H1 (cell line): Measurements from ENCODE around the gene CCL15. TPM values are rescaled to one million over a fixed set of nuclear protein-coding genes. Genes with fewer than 3 reads are reported as not detected.

Source experiments
- CTCF ChIA-PET: fragments of 300-600 bp; sonication (Branson Sonifier 250); formaldehyde crosslinking; loops from one replicate; lab custom pipeline; 2021; ENCODE audit not compliant: partially characterized antibody; lab: Charles Lee
- POLR2A ChIA-PET: fragments of 300-600 bp; sonication (Branson Sonifier 250); formaldehyde crosslinking; loops from one replicate; lab custom pipeline; 2021; ENCODE audit warnings: inconsistent platforms; ENCODE audit not compliant: partially characterized antibody; lab: Charles Lee
- DNase-seq, 2 experiments: peaks; one replicate each; pipeline versions ENCODE4 v3.0.0 to v3.0.0-alpha.2; 2010 to 2022; ENCODE audit warnings: low spot score in 2 of 2, low read depth in 1 of 2, mixed read lengths in 1 of 2
- FAIRE-seq: peaks from 2 replicates; lab custom pipeline; 2011; peaks lifted over from hg19 to GRCh38; lab: Jason Lieb, UNC
- H2AFZ ChIP-seq: 2 replicates; pipeline ENCODE4 v1.8.1; 2012; ENCODE audit warnings: low read length, inconsistent platforms
- H2AK5ac ChIP-seq: 2 replicates; pipeline ENCODE4 v1.6.1; 2013; ENCODE audit warnings: low read depth, low read length
- H2BK120ac ChIP-seq: replicated peaks from 2 replicates; pipeline ENCODE3; 2013; ENCODE audit warnings: low read depth, low read length, inconsistent platforms
- H2BK12ac ChIP-seq: 2 replicates; pipeline ENCODE4 v1.6.1; 2013; ENCODE audit warnings: low read depth, low read length
- H2BK15ac ChIP-seq: 2 replicates; pipeline ENCODE4 v1.6.1; 2013; ENCODE audit warnings: low read length
- H2BK20ac ChIP-seq: 2 replicates; pipeline ENCODE4 v1.6.1; 2013; ENCODE audit warnings: low read length
- H2BK5ac ChIP-seq: 2 replicates; pipeline ENCODE4 v1.6.1; 2013; ENCODE audit warnings: low read depth, low read length
- H3K14ac ChIP-seq: 2 replicates; pipeline ENCODE4 v1.6.1; 2013; ENCODE audit warnings: inconsistent platforms; ENCODE audit not compliant: insufficient read length
- H3K18ac ChIP-seq: 2 replicates; pipeline ENCODE4 v1.6.1; 2013; ENCODE audit warnings: low read length; ENCODE audit errors: extremely low read depth
- H3K23ac ChIP-seq: 2 replicates; pipeline ENCODE4 v1.6.1; 2013; ENCODE audit warnings: inconsistent platforms; ENCODE audit not compliant: insufficient read length
- H3K23me2 ChIP-seq: 2 replicates; pipeline ENCODE4 v1.6.1; 2013; ENCODE audit warnings: low read depth, low read length
- H3K27ac ChIP-seq: 2 replicates; pipeline ENCODE4 v1.6.1; 2011; ENCODE audit warnings: low read depth, low read length, inconsistent platforms
- H3K27me3 ChIP-seq, 4 experiments: replicated peaks in 1 of 4; 1 replicate in 1 of 4; 2 replicates in 3 of 4; pipeline versions ENCODE4 v1.6.1 to v1.8.1; 2011 to 2013; ENCODE audit warnings: low read length in 3 of 4, mild to moderate bottlenecking in 3 of 4, inconsistent platforms in 2 of 4, mixed read lengths in 2 of 4, moderate library complexity in 1 of 4; ENCODE audit not compliant: control insufficient read depth in 3 of 4, insufficient read depth in 3 of 4; ENCODE audit errors: extremely low read depth in 1 of 4
- H3K36me3 ChIP-seq, 4 experiments: 2 replicates each; pipeline versions ENCODE4 v1.6.1 to v1.8.1; 2011 to 2013; ENCODE audit warnings: mild to moderate bottlenecking in 4 of 4, low read length in 3 of 4, moderate library complexity in 2 of 4, control low read depth in 1 of 4, inconsistent platforms in 1 of 4; ENCODE audit not compliant: insufficient read depth in 4 of 4, control insufficient read depth in 2 of 4
- H3K4ac ChIP-seq: replicated peaks from 2 replicates; pipeline ENCODE3; 2013; ENCODE audit warnings: low read length, low read depth, mixed read lengths, inconsistent platforms; ENCODE audit not compliant: insufficient read length
- H3K4me1 ChIP-seq, 4 experiments: replicated peaks in 1 of 4; 1 replicate in 1 of 4; 2 replicates in 3 of 4; pipeline versions ENCODE4 v1.6.1 to v1.8.1; 2011 to 2013; ENCODE audit warnings: low read length in 3 of 4, inconsistent platforms in 2 of 4, mixed read lengths in 1 of 4; ENCODE audit not compliant: insufficient read depth in 4 of 4, control insufficient read depth in 3 of 4
- H3K4me2 ChIP-seq, 2 experiments: 2 replicates each; pipeline versions ENCODE4 v1.6.1 to v1.8.1; 2011 to 2013; ENCODE audit warnings: low read depth in 2 of 2, low read length in 2 of 2, control low read depth in 1 of 2, inconsistent platforms in 1 of 2, mild to moderate bottlenecking in 1 of 2; ENCODE audit not compliant: insufficient read depth in 1 of 2
- H3K4me3 ChIP-seq, 4 experiments: fragments of 200-600, 300-600 bp in 1 of 4; sonication (generic), shearing (Covaris generic), sonication (Bioruptor Twin) in 1 of 4; 2 replicates each; pipeline versions ENCODE4 v1.5.1 to v1.8.1; 2011 to 2016; ENCODE audit warnings: low read length in 4 of 4, low read depth in 3 of 4, control low read depth in 2 of 4, inconsistent platforms in 2 of 4, mild to moderate bottlenecking in 2 of 4, mixed read lengths in 1 of 4, moderate library complexity in 1 of 4; ENCODE audit not compliant: insufficient read depth in 2 of 4; ENCODE audit errors: extremely low read depth in 1 of 4
- H3K56ac ChIP-seq: replicated peaks from 2 replicates; pipeline ENCODE3; 2013; ENCODE audit warnings: low read depth, mild to moderate bottlenecking, mixed read lengths, low read length, inconsistent platforms; ENCODE audit not compliant: insufficient read length
- H3K79me1 ChIP-seq: 2 replicates; pipeline ENCODE4 v1.6.1; 2013; ENCODE audit warnings: low read depth, low read length, control low read depth
- H3K79me2 ChIP-seq, 2 experiments: 2 replicates each; pipeline versions ENCODE4 v1.6.1 to v1.8.1; 2012 to 2013; ENCODE audit warnings: low read length in 2 of 2, mild to moderate bottlenecking in 2 of 2, inconsistent platforms in 1 of 2; ENCODE audit not compliant: insufficient read depth in 2 of 2, control insufficient read depth in 1 of 2
- H3K9ac ChIP-seq, 4 experiments: replicated peaks in 1 of 4; 1 replicate in 1 of 4; 2 replicates in 3 of 4; pipeline versions ENCODE4 v1.6.1 to v1.8.1; 2011 to 2013; ENCODE audit warnings: low read depth in 3 of 4, low read length in 3 of 4, control low read depth in 2 of 4, mild to moderate bottlenecking in 2 of 4, moderate library complexity in 2 of 4, inconsistent platforms in 1 of 4; ENCODE audit errors: extremely low read depth in 1 of 4
- H3K9me3 ChIP-seq, 2 experiments: 2 replicates each; pipeline versions ENCODE4 v1.6.1 to v1.8.1; 2012 to 2013; ENCODE audit warnings: mild to moderate bottlenecking in 2 of 2, moderate library complexity in 2 of 2, control low read depth in 1 of 2, inconsistent platforms in 1 of 2, low read depth in 1 of 2, low read length in 1 of 2, mixed read lengths in 1 of 2; ENCODE audit not compliant: insufficient read depth in 2 of 2
- H4K20me1 ChIP-seq, 2 experiments: replicated peaks in 1 of 2; 2 replicates each; pipeline versions ENCODE3 to v1.8.1; 2011 to 2013; ENCODE audit warnings: inconsistent platforms in 2 of 2, low read length in 2 of 2, mild to moderate bottlenecking in 1 of 2; ENCODE audit not compliant: insufficient read depth in 2 of 2, control insufficient read depth in 1 of 2
- H4K5ac ChIP-seq: 2 replicates; pipeline ENCODE4 v1.6.1; 2013; ENCODE audit warnings: low read length, low read depth, mixed read lengths, inconsistent platforms; ENCODE audit not compliant: insufficient read length
- H4K8ac ChIP-seq: 2 replicates; pipeline ENCODE4 v1.8.0; 2013; ENCODE audit warnings: mild to moderate bottlenecking, moderate library complexity, low read length, inconsistent platforms; ENCODE audit not compliant: insufficient read depth; ENCODE audit errors: extremely low read depth
- H4K91ac ChIP-seq: replicated peaks from 2 replicates; pipeline ENCODE3; 2013; ENCODE audit warnings: low read length, mixed read lengths, inconsistent platforms; ENCODE audit not compliant: insufficient read length
- RAD21 ChIP-seq, 2 experiments: IDR thresholded peaks in 1 of 2; conservative IDR thresholded peaks in 1 of 2; 2 replicates each; pipeline ENCODE4 v1.6.1; 2011; ENCODE audit warnings: low read depth in 2 of 2, low read length in 2 of 2, improper control_type of control experiment in 1 of 2, inconsistent platforms in 1 of 2, mild to moderate bottlenecking in 1 of 2, moderate library complexity in 1 of 2
- RBBP5 ChIP-seq: IDR thresholded peaks from 2 replicates; pipeline ENCODE4 v1.7.1; 2012; ENCODE audit warnings: low read depth, mild to moderate bottlenecking, inconsistent platforms, low read length, moderate library complexity, borderline replicate concordance
- SIN3A ChIP-seq, 2 experiments: IDR thresholded peaks in 1 of 2; conservative IDR thresholded peaks in 1 of 2; 2 replicates each; pipeline ENCODE4 v1.6.1; 2011 to 2012; ENCODE audit warnings: low read length in 2 of 2, improper control_type of control experiment in 1 of 2, low read depth in 1 of 2, mild to moderate bottlenecking in 1 of 2
- YY1 ChIP-seq: IDR thresholded peaks from 2 replicates; pipeline ENCODE4 v1.6.1; 2011; ENCODE audit warnings: low read depth, mild to moderate bottlenecking, low read length
- WGBS, 2 experiments: shearing (Covaris generic) in 1 of 2; methylation state at CpG; one replicate each; pipeline versions ENCODE4 v1.1.6 to v1.1.7; 2013 to 2015; ENCODE audit warnings: low lambda C conversion rate in 2 of 2, mixed read lengths in 2 of 2, inconsistent platforms in 1 of 2, low coverage in 1 of 2, missing lambda C conversion rate in 1 of 2; ENCODE audit not compliant: insufficient replicate concordance in 2 of 2, insufficient coverage in 1 of 2, insufficient read length in 1 of 2; ENCODE audit errors: extremely low coverage in 1 of 2, missing lambda C conversion rate in 1 of 2; 5-methylcytosine and 5-hydroxymethylcytosine counted together
- polyA plus RNA-seq, 7 experiments: library from polyadenylated mRNA; depleted of rRNA in 3 of 7; stranded (reverse) in 5 of 7; unstranded in 2 of 7; fragments of >200 nt in 5 of 7; fragments of 200-250 nt in 2 of 7; gene quantifications; 1 replicate in 5 of 7; 2 replicates in 1 of 7; 4 replicates in 1 of 7; pipeline versions ENCODE4 v1.2.1 to v1.2.3, GENCODE V29; 2011 to 2013; ENCODE audit warnings: missing spikeins in 2 of 7, mixed read lengths in 2 of 7
- total RNA-seq: library from RNA; stranded (reverse); fragmentation: NEBNext Ultra II Directional; extraction: Animal tissue kit (Norgen Biotek cat#: 25700); gene quantifications from 2 replicates; pipeline ENCODE4 v1.2.1, GENCODE V29; 2021
- TF ChIP-seq, protein P1 (sequence below), 3 experiments: IDR thresholded peaks; 1 replicate in 2 of 3; 2 replicates in 1 of 3; pipeline versions ENCODE4 v1.5.1 to v1.6.1; 2011; ENCODE audit warnings: low read length in 3 of 3, mild to moderate bottlenecking in 3 of 3, inconsistent platforms in 2 of 3, low read depth in 1 of 3, moderate library complexity in 1 of 3; ENCODE audit not compliant: insufficient read depth in 1 of 3; ENCODE audit errors: control extremely low read depth in 1 of 3
- TF ChIP-seq, protein P2 (sequence below): IDR thresholded peaks from 2 replicates; pipeline ENCODE4 v1.6.1; 2011; ENCODE audit warnings: low read length, improper control_type of control experiment

Gene CCL15
- total and polyA plus RNA-seq, 2 of the 8 experiments (the other 6 are each of a cell fraction or from before 2014, with no cell fraction given): not detected

DNA sequence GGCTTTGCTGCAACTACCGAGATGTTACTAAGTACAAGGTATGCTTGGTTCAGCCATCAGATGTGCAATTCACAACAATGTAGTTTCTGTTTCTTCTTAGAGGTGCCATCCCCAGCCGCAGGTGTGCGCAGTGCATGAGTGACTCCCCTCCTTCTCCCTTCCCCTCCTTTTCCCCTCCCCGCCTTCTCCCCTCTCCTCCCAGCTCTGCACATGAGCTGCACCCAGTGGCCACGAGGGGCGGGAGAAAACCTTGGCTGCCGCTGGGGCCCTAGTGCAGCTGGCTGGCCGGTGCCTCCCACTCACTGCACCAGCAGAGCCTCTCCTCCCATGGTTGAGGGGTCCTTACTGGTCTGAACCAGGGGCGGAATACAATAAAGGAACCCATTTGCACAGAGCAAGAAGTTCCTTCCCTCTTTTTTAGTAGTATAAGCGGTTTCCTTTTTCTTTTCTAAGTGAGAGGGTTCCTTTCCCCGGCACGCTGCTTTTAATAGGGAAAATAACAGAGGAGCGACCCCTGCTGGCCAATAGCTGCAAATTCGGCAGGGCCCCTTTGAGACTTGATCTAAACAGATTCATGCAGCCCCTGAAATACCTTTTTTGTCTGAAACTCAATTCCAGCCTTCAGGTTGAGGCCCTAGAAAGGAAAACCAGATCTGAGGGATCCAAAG, 7.8 kb upstream of the CCL15 start:
- CTCF ChIA-PET: interaction anchor here (0.8 to 2.5 kb wide), 4 partner anchors 14 to 65 kb away, joined by 3 to 5 read pairs (median 4); no protein-coding TSS in a partner anchor
- peaks cover 22 to 41% of the 10 kb centered on the region in 2 experiments for H3K9me3 ChIP-seq
- no peak overlapping the region for H3K18ac ChIP-seq
- no peaks in the 10 kb centered on the region for H3K36me3 ChIP-seq
- no peaks in the 10 kb centered on the region for H3K79me1 ChIP-seq
- H2BK5ac ChIP-seq: no peak overlapping the region
- no peaks in the 10 kb centered on the region; a peak in 1 of 7 replicates for H3K27me3 ChIP-seq
- no peak overlapping the region for H2AK5ac ChIP-seq
- no peak overlapping the region for H4K5ac ChIP-seq
- TF ChIP-seq YY1 (no peak), RAD21 (IDR thresholded peaks at IDR 0.05 in 1 of 2, conservative IDR thresholded peaks at IDR 0.05 in 1 of 2; ENCODE audit: low read depth in 2 of 2, low read length in 2 of 2) (peak; percentile 25 to 29; a peak in 3 of 4 replicates), RBBP5 (no peak), SIN3A (conservative IDR thresholded peaks at IDR 0.05 in 1 of 2, IDR thresholded peaks at IDR 0.05 in 1 of 2; ENCODE audit: low read depth in 1 of 2, low read length in 2 of 2) (no peak)
- TF ChIP-seq, protein P1, sequence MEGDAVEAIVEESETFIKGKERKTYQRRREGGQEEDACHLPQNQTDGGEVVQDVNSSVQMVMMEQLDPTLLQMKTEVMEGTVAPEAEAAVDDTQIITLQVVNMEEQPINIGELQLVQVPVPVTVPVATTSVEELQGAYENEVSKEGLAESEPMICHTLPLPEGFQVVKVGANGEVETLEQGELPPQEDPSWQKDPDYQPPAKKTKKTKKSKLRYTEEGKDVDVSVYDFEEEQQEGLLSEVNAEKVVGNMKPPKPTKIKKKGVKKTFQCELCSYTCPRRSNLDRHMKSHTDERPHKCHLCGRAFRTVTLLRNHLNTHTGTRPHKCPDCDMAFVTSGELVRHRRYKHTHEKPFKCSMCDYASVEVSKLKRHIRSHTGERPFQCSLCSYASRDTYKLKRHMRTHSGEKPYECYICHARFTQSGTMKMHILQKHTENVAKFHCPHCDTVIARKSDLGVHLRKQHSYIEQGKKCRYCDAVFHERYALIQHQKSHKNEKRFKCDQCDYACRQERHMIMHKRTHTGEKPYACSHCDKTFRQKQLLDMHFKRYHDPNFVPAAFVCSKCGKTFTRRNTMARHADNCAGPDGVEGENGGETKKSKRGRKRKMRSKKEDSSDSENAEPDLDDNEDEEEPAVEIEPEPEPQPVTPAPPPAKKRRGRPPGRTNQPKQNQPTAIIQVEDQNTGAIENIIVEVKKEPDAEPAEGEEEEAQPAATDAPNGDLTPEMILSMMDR (IDR thresholded peaks at IDR 0.05; ENCODE audit: control extremely low read depth in 1 of 3, insufficient read depth in 1 of 3, low read depth in 1 of 3, low read length in 3 of 3): peak; percentile 23 to 38 (median 32); a peak in 3 of 4 replicates
- TF ChIP-seq, protein P2, sequence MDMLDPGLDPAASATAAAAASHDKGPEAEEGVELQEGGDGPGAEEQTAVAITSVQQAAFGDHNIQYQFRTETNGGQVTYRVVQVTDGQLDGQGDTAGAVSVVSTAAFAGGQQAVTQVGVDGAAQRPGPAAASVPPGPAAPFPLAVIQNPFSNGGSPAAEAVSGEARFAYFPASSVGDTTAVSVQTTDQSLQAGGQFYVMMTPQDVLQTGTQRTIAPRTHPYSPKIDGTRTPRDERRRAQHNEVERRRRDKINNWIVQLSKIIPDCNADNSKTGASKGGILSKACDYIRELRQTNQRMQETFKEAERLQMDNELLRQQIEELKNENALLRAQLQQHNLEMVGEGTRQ: no peak
- no peak overlapping the region for H2AFZ ChIP-seq
- H2BK120ac ChIP-seq: no peak overlapping the region
- H2BK20ac ChIP-seq: no peak overlapping the region
- FAIRE-seq (no peak), DNase-seq (peak in 1 of 2 experiments; percentile 69)
- H2BK12ac ChIP-seq: no peak overlapping the region
- no peak overlapping the region for H3K56ac ChIP-seq
- H3K4me2 ChIP-seq: no peak overlapping the region
- no peaks in the 10 kb centered on the region for H3K4me1 ChIP-seq
- 79% methylated on average over 14 of the region's 14 CpGs; no CpG with 5 or more reads in 1 of the 2 experiments for WGBS, 2 experiments
- no peak overlapping the region for H3K9ac ChIP-seq
- no peak overlapping the region for H4K8ac ChIP-seq
- H2BK15ac ChIP-seq: no peak overlapping the region
- no peaks in the 10 kb centered on the region for H3K79me2 ChIP-seq
- POLR2A ChIA-PET: interaction anchor here (0.6 kb wide), 1 partner anchor 40 kb away, joined by 4 read pairs; no protein-coding TSS in a partner anchor
- no peaks in the 10 kb centered on the region for H4K20me1 ChIP-seq
- H3K23me2 ChIP-seq: no peaks in the 10 kb centered on the region
- no peak overlapping the region for H3K4ac ChIP-seq
- no peak overlapping the region for H3K14ac ChIP-seq
- H3K4me3 ChIP-seq: no peak overlapping the region
- H3K23ac ChIP-seq: no peak overlapping the region
- H3K27ac ChIP-seq: no peak overlapping the region
- no peak overlapping the region for H4K91ac ChIP-seq
